Measurements from ENCODE around the gene OR9A2. TPM values are rescaled to one million over a fixed set of nuclear protein-coding genes. Genes with fewer than 3 reads are reported as not detected.

Gene OR9A2
- polyA plus RNA-seq, 1 donor: not detected

GRCh38 chr7:143048827-143049226 lies 21.9 kb upstream of the OR9A2 start:
- Histone ChIP-seq H3K4me1 (ENCODE audit: control insufficient read depth, insufficient read depth, low read length) (peaks cover 21% of the 10 kb centered on the region), H3K4me3 (ENCODE audit: low read length) (no peak overlapping the region), H3K27me3 (ENCODE audit: control insufficient read depth, insufficient read depth, low read length) (no peaks in the 10 kb centered on the region), H3K9me3 (ENCODE audit: control insufficient read depth, low read depth, low read length) (no peaks in the 10 kb centered on the region), H3K27ac (ENCODE audit: low read length) (no peak overlapping the region), H3K36me3 (ENCODE audit: control insufficient read depth, insufficient read depth, low read length) (no peaks in the 10 kb centered on the region)
- DNase-seq: peak; percentile 66 to 86

- no peaks in the 10 kb centered on the region for H3K27me3 ChIP-seq (ENCODE audit: control insufficient read depth, insufficient read depth, low read length)
- no peak overlapping the region for H3K27ac ChIP-seq (ENCODE audit: low read length)
- no peak overlapping the region for H3K4me3 ChIP-seq (ENCODE audit: low read length)
- H3K9me3 ChIP-seq (ENCODE audit: control insufficient read depth, low read depth, low read length): no peaks in the 10 kb centered on the region
- WGBS (ENCODE audit: insufficient coverage, low lambda C conversion rate): no CpG with 5 or more reads among the region's 2 CpGs
- no peaks in the 10 kb centered on the region for H3K36me3 ChIP-seq (ENCODE audit: control insufficient read depth, insufficient read depth, low read length)
- peaks cover 31% of the 10 kb centered on the region for H3K4me1 ChIP-seq (ENCODE audit: control insufficient read depth, insufficient read depth, low read length)
- DNase-seq: no peak
Observed at GRCh38 chr7:143047326-143047725, 20.4 kb upstream of the OR9A2 start.

GRCh38 chr7:143046426-143046851 lies 19.5 kb upstream of the OR9A2 start:
- peaks cover 36% of the 10 kb centered on the region for H3K4me1 ChIP-seq (ENCODE audit: control insufficient read depth, insufficient read depth, low read length)
- H3K36me3 ChIP-seq (ENCODE audit: control insufficient read depth, insufficient read depth, low read length): no peaks in the 10 kb centered on the region
- no peak overlapping the region for H3K27ac ChIP-seq (ENCODE audit: low read length)
- H3K4me3 ChIP-seq (ENCODE audit: low read length): no peak overlapping the region
- no peaks in the 10 kb centered on the region for H3K27me3 ChIP-seq (ENCODE audit: control insufficient read depth, insufficient read depth, low read length)
- H3K9me3 ChIP-seq (ENCODE audit: control insufficient read depth, low read depth, low read length): no peaks in the 10 kb centered on the region
- peak in 1 of 2 donors; percentile 48 for DNase-seq
- WGBS (ENCODE audit: insufficient coverage, low lambda C conversion rate): no CpG with 5 or more reads among the region's 3 CpGs

- Histone ChIP-seq H3K4me3 (ENCODE audit: low read length) (no peak overlapping the region), H3K27ac (ENCODE audit: low read length) (peak overlapping the region; percentile 61), H3K36me3 (ENCODE audit: control insufficient read depth, insufficient read depth, low read length) (no peaks in the 10 kb centered on the region), H3K4me1 (ENCODE audit: control insufficient read depth, insufficient read depth, low read length) (peaks cover 21% of the 10 kb centered on the region), H3K27me3 (ENCODE audit: control insufficient read depth, insufficient read depth, low read length) (no peaks in the 10 kb centered on the region), H3K9me3 (ENCODE audit: control insufficient read depth, low read depth, low read length) (no peaks in the 10 kb centered on the region)
- DNase-seq: peak in 1 of 2 donors; percentile 8
- 0% methylated on average over 1 of the region's 2 CpGs for whole genome bisulfite sequencing (ENCODE audit: insufficient coverage, low lambda C conversion rate)
Observed at GRCh38 chr7:143043391-143043790, 16.5 kb upstream of the OR9A2 start.

- H3K36me3 ChIP-seq (ENCODE audit: control insufficient read depth, insufficient read depth, low read length): no peaks in the 10 kb centered on the region
- DNase-seq: peak; percentile 71 to 91
- no peaks in the 10 kb centered on the region for H3K9me3 ChIP-seq (ENCODE audit: control insufficient read depth, low read depth, low read length)
- no peak overlapping the region for H3K4me3 ChIP-seq (ENCODE audit: low read length)
- H3K27ac ChIP-seq (ENCODE audit: low read length): peak overlapping the region; percentile 61
- peaks cover 19% of the 10 kb centered on the region for H3K4me1 ChIP-seq (ENCODE audit: control insufficient read depth, insufficient read depth, low read length)
- no peaks in the 10 kb centered on the region for H3K27me3 ChIP-seq (ENCODE audit: control insufficient read depth, insufficient read depth, low read length)
- WGBS (ENCODE audit: insufficient coverage, low lambda C conversion rate): 0% methylated on average over 2 of the region's 6 CpGs
Observed at GRCh38 chr7:143042790-143043271, 15.9 kb upstream of the OR9A2 start.

GRCh38 chr7:143042159-143042789 lies 15.3 kb upstream of the OR9A2 start:
- H3K9me3 ChIP-seq (ENCODE audit: control insufficient read depth, low read depth, low read length): no peaks in the 10 kb centered on the region
- no peaks in the 10 kb centered on the region for H3K36me3 ChIP-seq (ENCODE audit: control insufficient read depth, insufficient read depth, low read length)
- peak overlapping the region; percentile 61 for H3K27ac ChIP-seq (ENCODE audit: low read length)
- WGBS (ENCODE audit: insufficient coverage, low lambda C conversion rate): 0% methylated on average over 1 of the region's 3 CpGs
- H3K27me3 ChIP-seq (ENCODE audit: control insufficient read depth, insufficient read depth, low read length): no peaks in the 10 kb centered on the region
- H3K4me3 ChIP-seq (ENCODE audit: low read length): no peak overlapping the region
- DNase-seq: no peak
- H3K4me1 ChIP-seq (ENCODE audit: control insufficient read depth, insufficient read depth, low read length): peaks cover 19% of the 10 kb centered on the region

- 96% methylated on average over 3 of the region's 6 CpGs for WGBS (ENCODE audit: insufficient coverage, low lambda C conversion rate)
- Histone ChIP-seq H3K4me3 (ENCODE audit: low read length) (no peak overlapping the region), H3K36me3 (ENCODE audit: control insufficient read depth, insufficient read depth, low read length) (no peaks in the 10 kb centered on the region)
Observed at GRCh38 chr7:143041346-143041745, 14.4 kb upstream of the OR9A2 start.

GRCh38 chr7:143040209-143040715 lies 13.3 kb upstream of the OR9A2 start:
- WGBS (ENCODE audit: insufficient coverage, low lambda C conversion rate): no CpG with 5 or more reads among the region's 3 CpGs
- Histone ChIP-seq H3K27ac (ENCODE audit: low read length) (no peak overlapping the region), H3K27me3 (ENCODE audit: control insufficient read depth, insufficient read depth, low read length) (no peaks in the 10 kb centered on the region), H3K36me3 (ENCODE audit: control insufficient read depth, insufficient read depth, low read length) (no peaks in the 10 kb centered on the region), H3K9me3 (ENCODE audit: control insufficient read depth, low read depth, low read length) (no peaks in the 10 kb centered on the region), H3K4me1 (ENCODE audit: control insufficient read depth, insufficient read depth, low read length) (peaks cover 15% of the 10 kb centered on the region), H3K4me3 (ENCODE audit: low read length) (no peak overlapping the region)
- DNase-seq: peak in 1 of 2 donors; percentile 59

More at GRCh38 chr7:143041346-143041745, 14.4 kb upstream of the OR9A2 start:
- Histone ChIP-seq H3K9me3 (ENCODE audit: control insufficient read depth, low read depth, low read length) (no peaks in the 10 kb centered on the region), H3K27me3 (ENCODE audit: control insufficient read depth, insufficient read depth, low read length) (no peaks in the 10 kb centered on the region), H3K27ac (ENCODE audit: low read length) (no peak overlapping the region), H3K4me1 (ENCODE audit: control insufficient read depth, insufficient read depth, low read length) (peaks cover 15% of the 10 kb centered on the region)
- DNase-seq: no peak

- Histone ChIP-seq H3K9me3 (ENCODE audit: control insufficient read depth, low read depth, low read length) (no peaks in the 10 kb centered on the region), H3K27me3 (ENCODE audit: control insufficient read depth, insufficient read depth, low read length) (no peaks in the 10 kb centered on the region), H3K27ac (ENCODE audit: low read length) (no peak overlapping the region), H3K4me3 (ENCODE audit: low read length) (no peak overlapping the region), H3K4me1 (ENCODE audit: control insufficient read depth, insufficient read depth, low read length) (peaks cover 15% of the 10 kb centered on the region), H3K36me3 (ENCODE audit: control insufficient read depth, insufficient read depth, low read length) (no peaks in the 10 kb centered on the region)
- 95% methylated on average over 3 of the region's 5 CpGs for WGBS (ENCODE audit: insufficient coverage, low lambda C conversion rate)
- no peak for DNase-seq
Observed at GRCh38 chr7:143038635-143039034, 11.7 kb upstream of the OR9A2 start.

- no peak for DNase-seq
- Histone ChIP-seq H3K4me1 (ENCODE audit: control insufficient read depth, insufficient read depth, low read length) (no peaks in the 10 kb centered on the region), H3K9me3 (ENCODE audit: control insufficient read depth, low read depth, low read length) (no peaks in the 10 kb centered on the region), H3K27ac (ENCODE audit: low read length) (no peak overlapping the region), H3K4me3 (ENCODE audit: low read length) (no peak overlapping the region), H3K36me3 (ENCODE audit: control insufficient read depth, insufficient read depth, low read length) (no peaks in the 10 kb centered on the region), H3K27me3 (ENCODE audit: control insufficient read depth, insufficient read depth, low read length) (no peaks in the 10 kb centered on the region)
- WGBS (ENCODE audit: insufficient coverage, low lambda C conversion rate): 100% methylated on average over 1 of the region's 2 CpGs
Observed at GRCh38 chr7:143027683-143028082, 751 bp upstream of the OR9A2 start.

GRCh38 chr7:143025371-143025770 lies 1.6 kb downstream of the OR9A2 start:
- Histone ChIP-seq H3K27ac (ENCODE audit: low read length) (no peak overlapping the region), H3K4me1 (ENCODE audit: control insufficient read depth, insufficient read depth, low read length) (no peaks in the 10 kb centered on the region), H3K9me3 (ENCODE audit: control insufficient read depth, low read depth, low read length) (no peaks in the 10 kb centered on the region), H3K4me3 (ENCODE audit: low read length) (no peak overlapping the region), H3K36me3 (ENCODE audit: control insufficient read depth, insufficient read depth, low read length) (no peaks in the 10 kb centered on the region), H3K27me3 (ENCODE audit: control insufficient read depth, insufficient read depth, low read length) (no peaks in the 10 kb centered on the region)
- no peak for DNase-seq
- WGBS (ENCODE audit: insufficient coverage, low lambda C conversion rate): no CpG with 5 or more reads among the region's 2 CpGs
